HG02763 (cell line): ENCODE results near the gene TCF7L1.
"Not testable (repeated sequence)": the region's sequence is repeated elsewhere in the genome, so short reads cannot be mapped to it uniquely, and the experiment has no call there.

Source experiments
- ATAC-seq: cut with Tn5 transposase; IDR thresholded peaks from one replicate; pipeline ENCODE4 v1.9.1; 2021; ENCODE audit warnings: mild to moderate bottlenecking, moderate library complexity; ENCODE audit not compliant: unreplicated experiment

TCF7L1 gene

GRCh38 chr2:85132834-85133637 is at the start of gene TCF7L1:
TCF7L1 (plus strand) TSS chr2:85133392; CDS start chr2:85133685, 293 bp downstream.
- ATAC-seq = no peak

GRCh38 chr2:85085563-85085962 is 47.6 kb upstream of the TCF7L1 start:
- ATAC-seq = no peak

GRCh38 chr2:85087541-85087940 is 45.7 kb upstream of the TCF7L1 start:
- no peak for ATAC-seq

- ATAC-seq = no peak
Measured at GRCh38 chr2:85088921-85089320, 44.3 kb upstream of the TCF7L1 start.

- ATAC-seq = no peak
Measured at GRCh38 chr2:85089585-85089984, 43.6 kb upstream of the TCF7L1 start.

- ATAC-seq = no peak
Measured at GRCh38 chr2:85091838-85092237, 41.4 kb upstream of the TCF7L1 start.

- ATAC-seq = no peak
Measured at GRCh38 chr2:85095094-85095493, 38.1 kb upstream of the TCF7L1 start.

- no peak for ATAC-seq
Measured at GRCh38 chr2:85096616-85097015, 36.6 kb upstream of the TCF7L1 start.

GRCh38 chr2:85104228-85104627 is 29.0 kb upstream of the TCF7L1 start:
- no peak for ATAC-seq

GRCh38 chr2:85106489-85107180 is 26.6 kb upstream of the TCF7L1 start:
- ATAC-seq = no peak

GRCh38 chr2:85110991-85111560 is 22.1 kb upstream of the TCF7L1 start:
- ATAC-seq = no peak

GRCh38 chr2:85111819-85112281 is 21.3 kb upstream of the TCF7L1 start:
- no peak for ATAC-seq

GRCh38 chr2:85112906-85113625 is 20.1 kb upstream of the TCF7L1 start:
- no peak for ATAC-seq

- no peak for ATAC-seq
Measured at GRCh38 chr2:85114586-85115330, 18.4 kb upstream of the TCF7L1 start.

GRCh38 chr2:85116207-85116606 is 17.0 kb upstream of the TCF7L1 start:
- no peak for ATAC-seq

GRCh38 chr2:85119900-85120299 is 13.3 kb upstream of the TCF7L1 start:
- ATAC-seq = no peak

- no peak for ATAC-seq
Measured at GRCh38 chr2:85120363-85120762, 12.8 kb upstream of the TCF7L1 start.

GRCh38 chr2:85126462-85126861 is 6.7 kb upstream of the TCF7L1 start:
- ATAC-seq = not testable (repeated sequence)

GRCh38 chr2:85129861-85130260 is 3.3 kb upstream of the TCF7L1 start:
- no peak for ATAC-seq

- no peak for ATAC-seq
Measured at GRCh38 chr2:85130407-85130806, 2.8 kb upstream of the TCF7L1 start.
